Ishikawa (cell line): Measurements from ENCODE around the gene MAP3K2.

ENCODE experiments used
- CEBPB ChIP-seq: IDR thresholded peaks from 2 replicates; pipeline ENCODE4 v1.6.1; 2012
- CREB1 ChIP-seq: IDR thresholded peaks from 2 replicates; pipeline ENCODE4 v1.6.1; 2012; ENCODE audit warnings: low read depth
- EGR1 ChIP-seq: IDR thresholded peaks from 2 replicates; pipeline ENCODE4 v1.6.1; 2012
- EP300 ChIP-seq: IDR thresholded peaks from 2 replicates; pipeline ENCODE4 v1.6.1; 2012; ENCODE audit warnings: borderline replicate concordance
- FOXM1 ChIP-seq: IDR thresholded peaks from 2 replicates; pipeline ENCODE4 v1.6.1; 2012; ENCODE audit warnings: low read depth, borderline replicate concordance
- MAX ChIP-seq: IDR thresholded peaks from 2 replicates; pipeline ENCODE4 v1.6.1; 2012
- NFIC ChIP-seq: IDR thresholded peaks from 2 replicates; pipeline ENCODE4 v1.6.1; 2012
- RAD21 ChIP-seq: IDR thresholded peaks from 2 replicates; pipeline ENCODE4 v1.6.1; 2012; ENCODE audit warnings: low read depth
- REST ChIP-seq: IDR thresholded peaks from 2 replicates; pipeline ENCODE4 v1.6.1; 2012; ENCODE audit warnings: low read depth, mild to moderate bottlenecking
- TAF1 ChIP-seq: IDR thresholded peaks from 2 replicates; pipeline ENCODE4 v1.6.1; 2012; ENCODE audit warnings: low read depth, mild to moderate bottlenecking
- TCF12 ChIP-seq: IDR thresholded peaks from 2 replicates; pipeline ENCODE4 v1.6.1; 2012; ENCODE audit warnings: low read depth
- TEAD4 ChIP-seq: IDR thresholded peaks from 2 replicates; pipeline ENCODE4 v1.6.1; 2012
- USF1 ChIP-seq: IDR thresholded peaks from 2 replicates; pipeline ENCODE4 v1.6.1; 2012
- YY1 ChIP-seq: IDR thresholded peaks from 2 replicates; pipeline ENCODE4 v1.6.1; 2012; ENCODE audit warnings: low read depth
- ZBTB7A ChIP-seq: IDR thresholded peaks from 2 replicates; pipeline ENCODE4 v1.6.1; 2012; ENCODE audit warnings: low read depth

The MAP3K2 gene

GRCh38 chr2:127309468-127309867 is 78.3 kb downstream of the MAP3K2 start:
- no peak for TF ChIP-seq ZBTB7A
- no peak for TF ChIP-seq TCF12
- TF ChIP-seq YY1 = no peak
- no peak for TF ChIP-seq USF1
- TF ChIP-seq REST = no peak
- no peak for TF ChIP-seq EP300
- no peak for TF ChIP-seq EGR1
- TF ChIP-seq RAD21 = no peak
- no peak for TF ChIP-seq TAF1
- TF ChIP-seq CREB1 = no peak
- TF ChIP-seq CEBPB = no peak
- TF ChIP-seq TEAD4 = no peak
- TF ChIP-seq NFIC = no peak

- no peak for TF ChIP-seq EGR1
Measured at GRCh38 chr2:127308586-127309138, 79.1 kb downstream of the MAP3K2 start.

- TF ChIP-seq TAF1 (no peak), REST (no peak), YY1 (no peak), MAX (no peak)
Measured at GRCh38 chr2:127305990-127306585, 81.7 kb downstream of the MAP3K2 start.

GRCh38 chr2:127302168-127302567 is 85.6 kb downstream of the MAP3K2 start:
- no peak for TF ChIP-seq RAD21

- TF ChIP-seq FOXM1 (no peak), USF1 (no peak), YY1 (no peak), TAF1 (peak; percentile 81), CEBPB (no peak), ZBTB7A (peak; percentile 30), REST (no peak), MAX (peak; percentile 77; the same call in 1 of the 2 replicates), EGR1 (peak; percentile 20; the same call in 1 of the 2 replicates)
Measured at GRCh38 chr2:127293748-127294562, 93.8 kb downstream of the MAP3K2 start, which contains the start of gene ERCC3. TSS of gene ERCC3 (minus strand) at chr2:127294144. CDS start at chr2:127294081, 63 bp downstream.
